GM19025 (cell line): ENCODE measurements around the gene C19orf81.

ENCODE experiments used
- ATAC-seq: cut with Tn5 transposase; IDR thresholded peaks from one replicate; pipeline ENCODE4 v1.9.1; 2021; ENCODE audit warnings: mild to moderate bottlenecking, low read depth, moderate library complexity; ENCODE audit not compliant: unreplicated experiment

The C19orf81 gene

GRCh38 chr19:50705422-50706019 is 56.3 kb downstream of the C19orf81 start:
- no peak for ATAC-seq

GRCh38 chr19:50706387-50706786 is 57.1 kb downstream of the C19orf81 start:
- no peak for ATAC-seq

GRCh38 chr19:50708179-50708879 is 59.1 kb downstream of the C19orf81 start:
- no peak for ATAC-seq
